GM06990 (cell line): ENCODE data around the gene SH3PXD2A.

Experiments
- DNase-seq: peaks from one replicate; pipeline ENCODE4 v3.0.0-alpha.2; 2011; ENCODE audit not compliant: insufficient read length; ENCODE audit errors: extremely low read depth
- H3K27me3 ChIP-seq: replicated peaks from 2 replicates; pipeline ENCODE4 v1.6.0; 2011; ENCODE audit warnings: low read length; ENCODE audit not compliant: control insufficient read depth, insufficient read depth
- H3K36me3 ChIP-seq: 2 replicates; pipeline ENCODE4 v1.5.1; 2011; ENCODE audit warnings: low read length; ENCODE audit not compliant: control insufficient read depth, insufficient read depth
- H3K4me3 ChIP-seq: replicated peaks from 2 replicates; pipeline ENCODE4 v1.5.1; 2011; ENCODE audit warnings: low read depth, mild to moderate bottlenecking, control low read depth, low read length
- CTCF ChIP-seq: IDR thresholded peaks from 2 replicates; pipeline ENCODE4 v1.5.1; 2011; ENCODE audit warnings: low read length, control low read depth, mild to moderate bottlenecking, inconsistent platforms; ENCODE audit not compliant: insufficient read depth, poor library complexity, severe bottlenecking

SH3PXD2A gene

GRCh38 chr10:103855424-103855823, at the start of gene SH3PXD2A:
SH3PXD2A (minus strand) TSS chr10:103855576; CDS start chr10:103855266, 310 bp downstream.
- no peaks in the 10 kb centered on the region for H3K36me3 ChIP-seq
- H3K27me3 ChIP-seq: peaks cover 7% of the 10 kb centered on the region
- no peak for DNase-seq
- no peak for TF ChIP-seq CTCF
- no peak within 1 kb of the TSS for H3K4me3 ChIP-seq

- peaks cover 12% of the 10 kb centered on the region for H3K36me3 ChIP-seq
- H3K4me3 ChIP-seq: no peak overlapping the region
- DNase-seq: no peak
- TF ChIP-seq CTCF: no peak
- no peaks in the 10 kb centered on the region for H3K27me3 ChIP-seq
Observed at GRCh38 chr10:103901299-103901698, 45.9 kb upstream of the SH3PXD2A start.

- H3K36me3 ChIP-seq: peaks cover 7% of the 10 kb centered on the region
- H3K27me3 ChIP-seq: no peaks in the 10 kb centered on the region
- TF ChIP-seq CTCF: no peak
- H3K4me3 ChIP-seq: no peak overlapping the region
- DNase-seq: no peak
Observed at GRCh38 chr10:103899312-103899711, 43.9 kb upstream of the SH3PXD2A start.

- DNase-seq: no peak
- no peak for TF ChIP-seq CTCF
- Histone ChIP-seq H3K36me3 (peaks cover 7% of the 10 kb centered on the region), H3K4me3 (no peak overlapping the region), H3K27me3 (no peaks in the 10 kb centered on the region)
Observed at GRCh38 chr10:103897241-103897774, 41.9 kb upstream of the SH3PXD2A start.

GRCh38 chr10:103896225-103896624, 40.8 kb upstream of the SH3PXD2A start:
- no peak for DNase-seq
- peaks cover 7% of the 10 kb centered on the region for H3K36me3 ChIP-seq
- no peak overlapping the region for H3K4me3 ChIP-seq
- H3K27me3 ChIP-seq: no peaks in the 10 kb centered on the region
- no peak for TF ChIP-seq CTCF
